NCI-H1048 (cell line): ENCODE data around the gene CSNK1D.

ENCODE experiments used
- DNase-seq: peaks from one replicate; lab custom pipeline; 2025; lab: John Stamatoyannopoulos, UW

CSNK1D gene

DNA sequence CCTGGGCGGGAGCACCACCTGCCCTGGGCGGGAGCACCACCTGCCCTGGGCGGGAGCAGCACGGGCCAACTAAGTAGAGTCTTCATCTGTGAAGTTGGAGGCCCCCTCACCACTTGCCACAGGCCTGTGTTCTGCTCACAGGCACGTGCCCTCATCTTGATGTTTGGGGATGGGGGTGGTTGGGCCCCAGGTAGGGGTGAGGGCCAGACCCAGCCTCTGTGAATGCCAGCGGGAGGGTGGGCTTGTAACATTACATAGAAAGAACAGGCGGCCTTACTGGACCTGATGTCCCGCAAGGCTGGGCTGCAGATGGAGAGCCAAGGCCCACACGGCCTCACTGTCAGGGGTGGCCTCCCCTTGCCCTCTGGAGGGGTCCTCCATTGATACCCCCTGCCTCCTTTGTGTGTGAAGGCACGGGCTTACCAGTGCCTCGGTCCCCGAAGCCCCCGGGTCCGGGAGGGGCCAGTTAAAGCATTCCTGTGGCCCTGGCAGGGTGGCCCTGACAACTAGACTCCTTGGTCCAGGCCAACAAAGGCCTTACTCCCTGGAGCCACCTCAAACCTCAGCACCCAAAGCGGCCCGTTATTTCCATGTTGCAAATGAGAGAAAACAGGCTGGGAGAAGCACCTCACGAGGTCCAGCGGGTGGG lies 45.7 kb downstream of the CSNK1D start:
- DNase-seq: no peak

DNA sequence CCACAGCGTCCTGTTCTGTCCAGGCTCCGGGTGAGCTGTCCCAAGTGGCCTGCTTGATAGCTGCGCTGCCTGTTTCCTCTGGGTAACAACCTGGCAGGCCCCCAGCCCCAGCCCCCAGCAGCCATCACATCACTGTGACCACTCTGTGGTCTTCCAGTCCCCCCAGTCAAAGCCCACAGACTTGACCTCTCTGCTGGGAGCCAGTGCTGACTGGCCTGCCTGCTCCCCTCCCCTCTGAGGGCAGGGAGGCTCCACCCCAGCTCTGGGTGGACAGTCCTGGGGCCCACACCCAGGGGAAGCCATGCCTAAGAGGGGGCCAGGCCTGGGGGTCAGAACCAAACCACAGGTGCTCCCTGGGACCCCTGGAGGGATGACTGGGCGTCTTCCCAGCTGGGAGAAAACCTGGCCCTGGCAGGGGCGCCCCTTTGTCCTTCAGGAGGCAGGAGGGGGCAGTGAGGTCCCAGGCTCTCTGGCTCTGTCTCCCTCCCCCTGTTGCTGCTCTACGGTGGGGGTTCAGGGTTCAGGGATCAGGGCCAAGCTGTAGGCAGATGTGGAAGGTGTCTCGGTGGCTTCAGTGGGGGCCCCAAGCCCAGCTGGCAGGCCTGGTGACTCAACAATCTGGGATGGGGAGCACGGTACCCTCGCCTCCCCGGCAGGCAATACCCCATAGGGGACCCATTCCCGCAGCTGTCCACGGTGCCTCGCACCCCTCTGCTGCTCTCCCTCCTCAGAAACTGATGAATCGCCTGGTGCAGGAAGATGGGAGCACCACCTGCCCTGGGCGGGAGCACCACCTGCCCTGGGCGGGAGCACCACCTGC lies 46.5 kb downstream of the CSNK1D start:
- no peak for DNase-seq

DNA sequence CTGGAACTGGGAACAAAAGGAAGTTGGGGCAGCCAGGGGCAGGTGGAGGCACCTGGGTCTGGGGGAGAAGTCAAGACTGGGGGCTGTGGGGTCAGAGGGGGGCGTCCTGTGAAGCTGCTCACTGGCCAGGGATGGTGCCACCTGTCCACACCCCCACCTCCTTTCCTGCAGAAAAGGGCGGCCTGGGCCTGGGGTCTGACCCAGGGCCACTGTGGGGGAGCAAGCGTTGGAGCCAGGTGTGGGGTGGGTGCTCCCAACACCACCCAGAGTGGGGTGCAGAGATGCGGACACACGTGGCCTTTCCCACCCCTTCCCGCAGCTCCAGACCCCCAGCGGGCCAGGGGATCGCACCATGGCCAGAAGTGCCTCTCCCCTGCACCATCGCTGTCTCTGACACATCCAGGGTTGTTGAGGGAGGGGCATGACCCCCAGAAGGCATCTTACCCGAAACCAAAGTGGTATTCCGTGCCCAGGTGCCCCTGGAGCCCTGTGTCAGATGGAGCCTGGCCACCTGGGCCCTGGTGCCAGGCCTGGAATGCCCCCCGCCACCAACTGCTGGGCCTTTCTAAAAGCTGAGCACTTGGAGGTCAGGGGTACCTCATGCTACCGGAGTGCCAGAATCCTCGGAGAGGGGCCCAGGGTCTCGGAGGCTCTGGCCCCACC lies 47.2 kb downstream of the CSNK1D start:
- no peak for DNase-seq

DNA sequence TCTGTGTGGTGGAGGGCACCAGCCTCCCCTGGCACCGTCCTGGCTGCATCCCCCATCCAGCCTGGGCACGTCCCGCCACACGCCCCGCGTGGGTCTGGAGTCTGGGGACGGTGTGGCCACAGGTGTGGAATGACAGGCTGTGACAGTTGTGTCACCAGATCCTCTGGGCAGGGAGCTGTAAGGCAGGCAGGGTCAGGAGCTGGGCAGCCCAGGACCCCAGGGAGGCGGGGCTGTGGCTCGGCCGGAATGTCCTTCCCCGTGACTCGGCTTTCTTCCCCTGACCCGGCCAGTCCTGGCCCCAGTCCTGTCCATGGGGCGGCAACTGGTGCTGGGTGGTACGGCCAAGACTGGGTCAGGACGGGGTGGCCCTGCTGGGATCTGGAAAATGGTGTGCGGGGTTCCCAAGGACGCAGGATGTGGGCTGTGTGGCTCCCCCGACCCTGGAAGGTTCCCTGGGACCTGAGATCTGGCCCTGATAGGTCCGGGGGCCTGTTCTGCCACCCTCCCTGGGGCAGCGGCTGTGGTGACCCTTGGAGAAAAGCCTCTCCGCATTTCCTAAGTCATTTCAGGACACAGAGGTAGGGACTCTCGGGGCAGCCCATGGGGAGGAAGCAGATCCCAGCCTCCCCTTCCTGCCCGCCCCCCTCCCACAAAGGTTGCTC lies 48.0 kb downstream of the CSNK1D start:
- no peak for DNase-seq

DNA sequence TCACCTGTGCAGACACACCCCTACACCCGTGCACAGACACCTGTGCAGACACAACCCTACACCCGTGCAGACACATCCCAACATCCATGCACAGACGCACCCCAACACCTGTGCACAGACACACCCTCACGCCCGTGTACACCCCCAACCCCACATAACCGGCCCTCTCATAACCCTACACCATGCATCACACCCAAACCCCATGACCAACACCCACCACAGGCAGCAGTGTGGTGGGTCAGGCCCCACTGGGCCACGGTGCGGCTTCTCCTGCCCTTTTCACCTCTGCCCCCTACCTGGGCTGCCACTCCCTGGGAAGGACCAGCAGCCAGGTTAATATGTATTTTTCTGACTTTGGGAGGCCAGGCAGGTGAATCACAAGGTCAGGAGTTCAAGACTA lies 48.8 kb downstream of the CSNK1D start:
- no peak for DNase-seq

DNA sequence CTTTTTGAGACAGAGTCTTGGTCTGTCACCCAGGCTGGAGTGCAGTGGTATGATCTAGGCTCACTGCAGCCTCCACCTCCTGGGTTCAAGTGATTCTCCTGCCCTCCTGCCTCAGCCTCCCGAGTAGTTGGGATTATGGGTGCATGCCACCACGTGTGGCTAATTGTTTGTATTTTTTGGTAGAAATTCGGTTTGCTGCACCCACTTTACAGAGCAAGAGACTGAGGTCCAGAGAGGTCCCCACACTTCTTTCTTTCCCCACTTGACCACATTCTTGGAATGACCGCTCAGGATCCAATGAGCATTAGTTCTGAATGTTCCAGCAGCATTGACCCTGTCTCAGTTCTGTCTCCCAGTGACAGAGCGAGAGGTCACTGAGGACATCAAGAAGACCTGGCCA lies 50.0 kb downstream of the CSNK1D start:
- DNase-seq: no peak

DNA sequence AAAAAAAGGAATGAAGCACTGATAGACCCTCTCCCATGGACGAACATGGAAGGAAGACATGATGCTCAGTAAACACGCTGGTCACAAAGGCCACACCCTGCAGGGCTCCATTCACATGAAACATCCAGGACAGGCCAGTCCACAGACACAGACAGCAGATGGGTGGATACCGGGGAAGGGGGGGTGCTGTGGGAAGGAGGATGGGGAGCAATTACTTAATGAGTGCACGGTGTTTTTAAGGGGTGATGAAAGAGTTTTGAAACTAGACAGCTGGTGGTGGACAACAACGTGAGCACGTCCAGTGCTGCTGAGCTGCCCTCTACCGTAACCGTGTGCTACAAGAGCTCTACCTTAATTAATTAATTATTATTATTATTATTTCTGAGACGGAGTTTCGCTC lies 50.7 kb downstream of the CSNK1D start:
- no peak for DNase-seq

DNA sequence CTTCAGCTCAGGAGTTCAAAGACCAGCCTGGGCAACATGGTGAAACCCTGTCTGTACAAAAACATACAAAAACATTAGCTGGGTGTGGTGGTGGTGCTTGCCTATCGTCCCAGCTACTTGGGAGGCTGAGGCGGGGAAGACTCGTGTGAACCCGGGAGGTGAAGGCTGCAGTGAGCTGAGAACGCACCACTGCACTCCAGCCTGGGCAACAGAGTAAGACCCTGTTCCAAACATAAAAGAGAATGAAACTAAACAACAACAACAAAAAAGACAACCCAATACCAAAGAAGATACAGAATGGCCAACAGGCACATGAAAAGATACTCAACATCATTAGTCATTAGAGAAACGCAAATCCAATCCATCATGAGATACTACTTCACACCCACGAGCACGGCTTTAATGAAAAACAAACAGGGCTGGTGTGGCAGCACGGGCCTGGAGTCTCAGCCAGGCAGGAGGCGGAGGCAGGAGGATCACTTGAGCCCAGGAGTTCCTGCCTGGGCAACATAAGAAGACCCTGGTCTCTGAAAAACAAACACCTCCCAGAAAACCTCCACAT lies 52.1 kb downstream of the CSNK1D start:
- DNase-seq: no peak

DNA sequence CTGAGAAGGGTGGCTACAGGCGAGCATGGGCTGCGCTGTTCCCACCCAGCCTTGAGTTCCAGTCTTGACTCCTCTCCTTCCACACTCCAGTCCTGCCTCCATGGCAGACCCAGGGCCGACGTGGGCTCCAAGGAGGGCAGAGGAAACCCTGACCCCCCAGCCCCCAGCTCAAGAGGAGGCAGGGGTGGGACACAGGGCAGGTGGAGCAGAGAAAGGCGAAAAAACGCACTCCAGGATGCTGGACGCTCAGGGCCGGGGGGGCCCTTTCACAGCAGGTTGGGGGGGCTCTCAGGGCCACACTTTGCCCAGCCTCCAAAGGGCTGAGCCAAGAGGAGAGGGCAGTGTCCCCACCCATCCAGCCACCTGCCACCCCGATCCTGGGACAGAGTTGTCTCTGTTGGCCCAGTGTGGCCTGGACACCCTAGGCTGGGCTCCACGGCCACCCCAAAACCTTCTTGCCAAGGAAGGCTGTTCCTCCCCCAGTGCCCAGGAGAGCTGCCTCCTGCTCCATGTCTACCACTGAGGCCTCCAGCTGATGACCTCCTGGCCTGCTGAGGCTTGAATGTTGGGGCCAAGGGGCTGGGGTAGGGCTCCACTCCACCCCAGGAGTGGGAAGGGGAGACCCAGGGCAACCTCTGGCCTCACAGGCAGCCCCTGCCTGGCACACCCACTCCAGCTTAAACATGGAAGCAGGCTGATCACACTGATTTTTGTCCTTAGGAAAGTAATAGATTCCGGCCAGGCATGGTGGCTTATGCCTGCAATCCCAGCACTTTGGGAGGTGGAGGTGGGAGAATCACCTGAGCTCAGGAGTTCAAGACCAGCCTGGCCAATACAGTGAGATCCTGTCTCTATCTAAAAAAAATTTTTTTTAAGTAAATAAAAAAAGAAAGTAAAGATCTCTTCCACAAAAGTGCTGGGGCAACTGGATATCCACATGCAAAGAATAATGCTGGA lies 53.5 kb downstream of the CSNK1D start:
- no peak for DNase-seq

DNA sequence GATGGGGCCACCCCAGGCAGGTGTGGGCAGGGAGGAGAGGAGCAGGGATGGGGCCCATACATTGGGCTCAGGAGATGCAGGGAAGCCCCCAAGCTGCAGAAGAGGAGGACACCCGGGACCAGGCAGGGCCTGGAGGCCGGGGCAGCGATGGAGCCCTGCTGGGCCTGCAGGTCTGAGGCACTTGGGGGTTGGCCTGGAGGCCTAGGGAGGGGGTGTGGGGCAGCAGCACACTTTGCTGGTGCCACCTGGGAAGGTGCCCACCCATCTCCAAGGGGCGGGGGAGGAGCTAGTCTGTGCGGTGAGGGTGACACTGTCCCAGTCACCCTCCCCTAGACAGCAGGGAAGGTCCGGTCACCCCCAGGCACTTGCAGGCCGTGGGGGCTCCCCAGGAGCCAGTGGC lies 54.4 kb downstream of the CSNK1D start:
- no peak for DNase-seq

DNA sequence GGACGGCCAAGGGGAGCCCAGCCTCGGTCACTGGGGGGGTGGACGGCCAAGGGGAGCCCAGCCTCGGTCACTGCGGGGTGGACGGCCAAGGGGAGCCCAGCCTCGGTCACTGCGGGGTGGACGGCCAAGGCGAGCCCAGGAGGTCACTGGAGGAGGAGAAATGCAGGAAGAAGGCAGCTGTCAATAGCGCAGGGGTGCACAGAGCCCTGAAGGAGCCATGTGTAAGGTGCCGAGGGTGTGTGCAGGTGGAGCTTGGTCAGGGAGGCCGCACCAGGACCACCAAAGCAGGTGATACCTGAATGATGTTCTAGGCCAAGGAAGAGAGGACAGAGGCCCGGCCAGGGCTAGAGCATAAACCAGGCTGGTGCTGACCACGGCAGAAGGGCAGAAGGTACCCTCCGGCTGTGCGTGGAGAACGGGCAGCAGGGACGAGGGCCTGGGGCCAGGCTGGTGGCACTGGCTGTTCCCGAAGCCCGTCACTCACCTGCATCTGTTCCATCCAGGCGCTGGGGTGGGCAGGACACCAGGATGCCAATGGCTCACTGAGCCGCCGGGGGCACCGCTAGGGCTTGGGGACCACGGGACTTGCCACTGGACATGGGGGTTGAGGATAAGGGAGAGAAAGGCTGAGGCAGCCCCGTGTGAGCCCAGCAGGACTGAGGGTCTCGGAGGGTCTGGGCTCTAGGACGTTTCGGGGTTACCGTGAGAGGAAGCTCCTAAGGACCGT lies 55.0 kb downstream of the CSNK1D start:
- DNase-seq: no peak

DNA sequence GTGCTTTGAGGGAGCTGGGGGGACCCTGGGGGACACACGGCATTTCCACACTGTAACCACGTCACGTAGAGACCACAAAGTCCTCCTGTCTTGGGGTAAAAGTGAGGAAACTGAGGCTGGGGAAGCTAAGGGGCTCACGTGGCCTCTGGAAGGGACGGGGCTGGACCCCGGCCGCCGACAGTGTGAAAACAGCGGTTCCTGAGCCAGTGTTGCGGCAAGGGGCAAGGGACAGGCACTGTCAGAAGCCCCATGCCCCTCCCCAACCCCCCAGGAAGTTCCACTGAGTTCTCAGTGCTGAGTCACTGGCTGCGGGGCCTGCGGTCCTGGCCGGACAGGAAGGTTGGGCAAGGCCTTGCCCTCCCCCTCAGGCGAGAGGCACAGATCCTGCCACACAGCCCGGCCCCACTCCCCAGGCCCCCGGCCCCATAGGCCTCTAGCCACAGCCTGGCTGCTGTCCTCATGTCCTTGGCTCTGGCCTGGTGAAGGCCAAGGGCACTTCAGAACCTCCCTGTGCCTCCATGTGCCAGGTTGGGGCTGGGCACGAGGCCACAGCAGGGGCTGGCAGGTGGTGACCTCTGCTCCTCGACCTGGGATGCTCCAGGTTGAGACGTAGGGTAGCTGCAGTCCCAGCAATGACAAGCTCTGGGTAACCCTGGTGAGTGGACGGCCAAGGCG lies 55.8 kb downstream of the CSNK1D start:
- DNase-seq: no peak

DNA sequence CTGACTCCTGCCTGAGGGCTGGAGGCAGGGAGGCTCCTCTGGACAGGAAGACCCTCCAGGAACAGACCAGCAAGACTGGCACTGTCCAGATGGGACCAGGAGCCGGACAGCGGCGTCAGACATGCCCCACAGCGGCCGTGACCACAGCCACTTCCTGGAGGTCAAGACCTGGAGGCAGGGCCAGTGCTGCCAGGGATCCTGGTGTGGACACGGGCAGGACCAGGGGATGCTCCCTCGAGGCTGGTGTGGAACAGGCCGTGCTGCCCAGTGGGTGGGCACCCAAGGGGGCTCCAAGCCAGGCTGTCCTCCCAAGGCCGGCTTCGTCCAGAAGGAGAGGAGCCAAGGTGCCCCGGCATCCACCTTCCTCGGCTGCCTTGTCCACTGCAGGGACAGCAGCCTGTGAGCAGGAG lies 56.4 kb downstream of the CSNK1D start:
- DNase-seq: no peak

DNA sequence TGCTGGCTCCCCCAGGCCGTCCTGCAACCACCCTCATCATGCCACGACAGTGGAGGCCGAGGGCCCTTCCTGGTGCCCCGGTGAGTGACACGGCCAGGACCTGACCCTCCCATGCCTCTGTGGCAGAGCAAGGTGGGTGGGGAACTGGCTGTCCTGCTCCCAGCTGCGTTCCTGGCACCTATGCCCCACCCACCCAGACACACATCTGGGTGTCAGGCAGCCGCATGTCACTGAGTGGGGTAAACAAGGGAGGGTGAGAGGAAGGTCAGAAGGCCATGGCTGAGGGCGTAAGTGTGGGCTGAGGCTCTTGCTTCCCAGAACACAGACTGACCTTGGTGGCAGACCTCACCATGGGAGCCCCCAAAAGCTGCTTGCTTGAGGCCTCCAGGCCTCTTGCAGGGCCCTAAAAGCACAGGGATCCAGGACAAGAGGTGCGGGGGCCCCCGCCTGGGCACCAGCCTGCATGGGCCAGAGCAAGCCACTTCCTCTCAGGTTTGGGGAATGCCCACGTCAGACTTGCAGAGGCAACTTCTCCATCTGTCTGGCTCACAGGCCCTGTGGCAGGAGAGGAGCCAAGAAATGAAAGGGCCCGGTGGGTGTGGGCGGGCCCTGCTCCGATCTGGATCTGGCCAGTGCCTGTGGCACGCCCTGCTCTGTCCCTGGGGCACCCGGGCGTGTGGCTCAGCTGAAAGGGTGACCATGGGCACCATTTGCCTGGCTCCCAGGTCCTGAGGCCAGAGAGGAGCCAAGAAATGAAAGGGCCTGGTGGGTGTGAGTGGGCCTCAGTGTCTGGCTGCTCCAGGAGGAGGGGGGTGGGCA lies 57.0 kb downstream of the CSNK1D start:
- no peak for DNase-seq

DNA sequence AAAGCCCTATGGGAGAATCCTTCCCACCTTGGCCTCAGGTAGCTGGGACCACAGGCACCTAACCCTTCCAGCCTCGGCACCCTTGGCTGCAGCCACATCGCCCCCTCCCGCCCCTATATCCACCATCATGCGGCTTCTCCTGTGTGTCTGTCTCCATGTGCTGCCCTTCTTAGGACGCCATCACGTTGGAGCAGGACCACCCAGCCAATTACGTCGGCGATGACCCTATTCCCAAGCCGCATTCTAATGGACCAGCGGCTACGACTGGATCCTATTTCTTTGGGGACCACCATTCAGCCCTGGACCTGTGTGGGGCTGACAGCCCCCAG lies 57.6 kb downstream of the CSNK1D start:
- no peak for DNase-seq

DNA sequence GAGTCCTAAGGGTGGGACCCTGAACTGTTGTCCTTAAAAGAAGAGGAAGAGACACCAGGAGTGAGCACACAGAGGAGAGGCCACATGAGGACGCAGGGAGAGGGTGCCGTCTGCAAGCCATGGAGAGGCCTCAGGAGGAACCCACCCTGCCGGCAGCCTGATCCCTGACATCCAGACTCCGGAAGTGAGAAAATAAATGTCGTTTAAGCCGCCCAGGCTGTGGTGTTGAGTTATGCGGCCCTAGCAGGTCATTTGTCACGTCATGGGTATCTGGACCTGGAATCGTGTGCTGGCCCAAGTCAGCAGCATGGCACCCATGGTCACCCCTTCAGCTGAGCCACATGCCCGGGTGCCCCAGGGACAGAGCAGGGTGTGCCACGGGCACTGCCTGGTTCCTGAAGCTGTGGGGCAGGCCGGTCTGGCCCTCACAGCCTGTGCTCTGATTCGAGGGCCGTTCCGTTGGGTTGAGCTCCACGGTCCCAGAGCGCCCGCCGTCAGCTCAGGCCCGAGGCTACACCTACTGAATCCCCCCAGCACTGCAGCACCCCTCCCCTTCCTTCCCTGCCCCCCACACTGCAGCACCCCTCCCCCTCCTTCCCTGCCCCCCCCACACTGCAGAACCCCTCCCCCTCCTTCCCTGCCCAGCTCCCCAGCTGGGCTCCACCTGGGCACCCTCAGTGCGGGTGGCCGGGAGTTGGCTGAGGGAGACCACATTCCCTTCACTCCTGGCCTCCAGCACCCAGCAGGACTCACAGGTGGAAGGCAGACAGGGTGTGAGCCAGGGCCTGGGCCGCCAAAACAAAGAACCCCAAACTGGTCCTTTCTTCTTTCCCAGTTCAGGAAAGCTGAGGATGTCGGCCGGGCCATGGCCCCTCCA lies 58.2 kb downstream of the CSNK1D start:
- DNase-seq: no peak

DNA sequence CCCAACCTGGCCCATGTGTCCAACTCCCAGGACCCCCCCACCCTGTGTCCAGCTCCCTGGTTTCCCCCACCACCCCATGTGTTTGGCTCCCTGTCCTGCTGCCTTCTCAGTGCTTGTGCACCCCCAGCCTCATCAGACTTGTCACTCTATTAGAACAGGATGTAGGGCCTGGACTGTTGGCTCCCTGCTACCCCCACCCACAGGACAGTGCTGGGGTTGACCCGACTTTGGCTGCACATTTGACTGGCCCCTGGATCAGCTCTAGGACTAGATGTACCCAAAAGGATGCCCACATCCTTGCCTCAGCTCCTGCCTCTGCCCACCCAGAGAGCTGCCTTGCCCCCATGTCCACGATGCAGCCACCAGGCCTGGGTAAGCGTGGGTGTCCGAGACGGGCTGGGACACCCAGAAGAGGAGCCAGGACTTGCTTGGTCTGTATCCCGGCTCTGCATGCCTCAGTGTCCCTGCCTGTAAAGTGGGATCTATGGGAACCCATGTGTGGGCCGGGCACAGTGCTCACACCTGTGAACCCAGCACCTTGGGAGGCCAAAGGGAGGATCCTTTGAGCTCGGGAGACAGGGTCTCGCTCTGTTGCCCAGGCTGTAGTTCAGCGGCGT lies 59.4 kb downstream of the CSNK1D start:
- no peak for DNase-seq
